Dermis lymphatic vessel endothelial cell (primary cell): ENCODE data around the gene OR51I1. TPM values are rescaled to one million over a fixed set of nuclear protein-coding genes. Genes with fewer than 3 reads are reported as not detected.

Source experiments
- total RNA-seq: library from RNA; depleted of rRNA; stranded (reverse); fragments of >200 nt; gene quantifications from 2 replicates; pipeline ENCODE4 v1.2.1, GENCODE V29; 2014

OR51I1 gene
- not detected in 2 replicates for total RNA-seq

GRCh38 chr11:5441414-5441813 lies at the start of gene OR51I1:
OR51I1 (minus strand) TSS chr11:5441514; CDS start chr11:5441514, 0 bp downstream.

GRCh38 chr11:5488385-5488784 lies 47.1 kb upstream of the OR51I1 start, which contains the start of gene OR52D1:
OR52D1 (plus strand) TSS chr11:5488685; CDS start chr11:5488707, 22 bp downstream.

GRCh38 chr11:5449023-5449422 lies 7.7 kb upstream of the OR51I1 start, which contains the start of gene OR51I2:
OR51I2 (plus strand) TSS chr11:5449323; CDS start chr11:5453489, 4,166 bp downstream.

GRCh38 chr11:5421811-5422210 lies 19.5 kb downstream of the OR51I1 start, which contains the start of gene OR51Q1:
OR51Q1 (plus strand) TSS chr11:5422111; CDS start chr11:5422201, 90 bp downstream.

Other genes with a start within 250 kb of the OR51I1 start
- gene OR51V1, start 240.8 kb downstream of the OR51I1 start, total RNA-seq = not detected in 2 replicates
- gene HBB, start 214.4 kb downstream of the OR51I1 start, total RNA-seq = not detected in 2 replicates
- not detected in 2 replicates for gene HBD, start 207.0 kb downstream of the OR51I1 start, total RNA-seq
- not detected in 2 replicates for gene HBG1, start 191.7 kb downstream of the OR51I1 start, total RNA-seq
- gene HBG2, start 186.7 kb downstream of the OR51I1 start, total RNA-seq = not detected in 2 replicates
- gene HBE1, start 171.6 kb downstream of the OR51I1 start, total RNA-seq = not detected in 2 replicates
- not detected in 2 replicates for gene OR51B4, start 139.6 kb downstream of the OR51I1 start, total RNA-seq
- not detected in 2 replicates for gene OR51B2, start 117.2 kb downstream of the OR51I1 start, total RNA-seq
- 0.09 TPM in 1 of 2 replicates, not detected in the other for gene OR51B5, start 98.0 kb downstream of the OR51I1 start, total RNA-seq
- not detected in 2 replicates for gene OR51B6, start 90.0 kb downstream of the OR51I1 start, total RNA-seq
- gene OR51M1, start 57.7 kb downstream of the OR51I1 start, total RNA-seq = not detected in 2 replicates
- gene OR51Q1, start 19.4 kb downstream of the OR51I1 start, total RNA-seq = not detected in 2 replicates
- not detected in 2 replicates for gene OR51I2, start 7.8 kb upstream of the OR51I1 start, total RNA-seq
- not detected in 2 replicates for gene OR52D1, start 47.2 kb upstream of the OR51I1 start, total RNA-seq
- gene UBQLN3, start 68.4 kb upstream of the OR51I1 start, total RNA-seq = 0.09 TPM in 1 of 2 replicates, not detected in the other
- gene UBQLNL, start 75.2 kb upstream of the OR51I1 start, total RNA-seq = not detected in 2 replicates
- 0.09 and 0.11 TPM in 2 replicates for gene OR52H1, start 107.0 kb upstream of the OR51I1 start, total RNA-seq
- gene OR52B6, start 139.4 kb upstream of the OR51I1 start, total RNA-seq = not detected in 2 replicates
- 0.43 and 1.5 TPM in 2 replicates for gene TRIM6, start 155.1 kb upstream of the OR51I1 start, total RNA-seq
- 8.3 and 12.1 TPM in 2 replicates for gene TRIM34, start 183.5 kb upstream of the OR51I1 start, total RNA-seq
- 54.8 and 60.8 TPM in 2 replicates for gene TRIM5, start 243.6 kb upstream of the OR51I1 start, total RNA-seq
- 30.5 and 46.6 TPM in 2 replicates for gene TRIM22, start 248.3 kb upstream of the OR51I1 start, total RNA-seq